B cell (primary cell): ENCODE data around the gene ARHGAP27.
"Not testable (repeated sequence)": the region's sequence is repeated elsewhere in the genome, so short reads cannot be mapped to it uniquely, and the experiment has no call there.

Experiments used
- EZH2 ChIP-seq: IDR thresholded peaks from 2 replicates; pipeline ENCODE4 v1.6.1; 2012; ENCODE audit warnings: borderline replicate concordance, low read depth, mild to moderate bottlenecking, moderate library complexity, low read length; ENCODE audit not compliant: insufficient read depth, poor library complexity, severe bottlenecking
- TF ChIP-seq, protein P1 (sequence below): fragments of 200-600 bp; IDR thresholded peaks from one replicate; pipeline ENCODE4 v1.8.0; 2022; ENCODE audit warnings: antibody characterized with exemption, mild to moderate bottlenecking

DNA sequence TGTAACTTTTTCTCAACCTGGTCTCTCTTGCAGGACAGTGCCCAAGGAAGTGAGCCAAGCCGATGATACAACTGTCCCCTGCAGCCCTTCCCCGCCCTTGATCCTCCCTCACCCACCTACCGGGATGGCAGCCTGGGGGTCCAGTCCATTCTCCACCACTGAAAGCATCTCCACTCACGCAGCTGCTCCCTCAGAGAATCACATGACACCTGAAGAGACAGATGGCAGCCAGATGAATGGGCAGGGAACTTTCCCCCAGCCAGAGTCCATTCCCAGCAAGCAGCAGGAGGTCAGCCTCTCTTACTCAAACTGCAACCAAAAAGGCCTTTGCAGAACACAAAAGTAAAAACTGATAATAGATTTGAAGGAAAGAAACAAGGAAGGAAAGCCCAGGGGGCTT is 49.6 kb upstream of the ARHGAP27 start:
- TF ChIP-seq, protein P1, sequence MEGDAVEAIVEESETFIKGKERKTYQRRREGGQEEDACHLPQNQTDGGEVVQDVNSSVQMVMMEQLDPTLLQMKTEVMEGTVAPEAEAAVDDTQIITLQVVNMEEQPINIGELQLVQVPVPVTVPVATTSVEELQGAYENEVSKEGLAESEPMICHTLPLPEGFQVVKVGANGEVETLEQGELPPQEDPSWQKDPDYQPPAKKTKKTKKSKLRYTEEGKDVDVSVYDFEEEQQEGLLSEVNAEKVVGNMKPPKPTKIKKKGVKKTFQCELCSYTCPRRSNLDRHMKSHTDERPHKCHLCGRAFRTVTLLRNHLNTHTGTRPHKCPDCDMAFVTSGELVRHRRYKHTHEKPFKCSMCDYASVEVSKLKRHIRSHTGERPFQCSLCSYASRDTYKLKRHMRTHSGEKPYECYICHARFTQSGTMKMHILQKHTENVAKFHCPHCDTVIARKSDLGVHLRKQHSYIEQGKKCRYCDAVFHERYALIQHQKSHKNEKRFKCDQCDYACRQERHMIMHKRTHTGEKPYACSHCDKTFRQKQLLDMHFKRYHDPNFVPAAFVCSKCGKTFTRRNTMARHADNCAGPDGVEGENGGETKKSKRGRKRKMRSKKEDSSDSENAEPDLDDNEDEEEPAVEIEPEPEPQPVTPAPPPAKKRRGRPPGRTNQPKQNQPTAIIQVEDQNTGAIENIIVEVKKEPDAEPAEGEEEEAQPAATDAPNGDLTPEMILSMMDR = not testable (repeated sequence)
- TF ChIP-seq EZH2 = not testable (repeated sequence)
